IMR-90 (cell line): ENCODE data around the gene NPAS3.

Experiments
- BHLHE40 ChIP-seq: fragments of 150-350 bp; IDR thresholded peaks from 2 replicates; pipeline ENCODE4 v1.6.1; 2016; ENCODE audit warnings: mild to moderate bottlenecking, low read depth, low read length
- CTCF ChIP-seq: conservative IDR thresholded peaks from 2 replicates; pipeline ENCODE4 v1.5.1; 2012; ENCODE audit warnings: mild to moderate bottlenecking, low read depth, low read length, improper control_type of control experiment

- TF ChIP-seq CTCF, result no peak
- TF ChIP-seq BHLHE40, result no peak
Observed at GRCh38 chr14:32900547-32900946, 38.1 kb upstream of the NPAS3 start.
